DMS153 treated with DMSO at 0.1 percent for 48 hours (cell line): Measurements from ENCODE around the gene ANKRD16.
A peak's percentile ranks its signal among the peaks of the same experiment; 100 is the strongest.
"Not testable (repeated sequence)": the region's sequence is repeated elsewhere in the genome, so short reads cannot be mapped to it uniquely, and the experiment has no call there.

Source experiments
- DNase-seq: peaks from one replicate; lab custom pipeline; 2025; ENCODE audit not compliant: unreplicated experiment; lab: John Stamatoyannopoulos, UW

The ANKRD16 gene

GRCh38 chr10:5889624-5890451 lies at the start of gene ANKRD16, which contains the start of gene FBH1:
Gene ANKRD16 (minus strand): TSS chr10:5889893. CDS start chr10:5889354, 539 bp downstream.
Gene FBH1 (plus strand): TSS chr10:5890243. CDS start chr10:5890346, 103 bp downstream.
- peak; percentile 42 for DNase-seq

GRCh38 chr10:5938291-5938690 lies 48.6 kb upstream of the ANKRD16 start:
- DNase-seq: no peak

GRCh38 chr10:5937016-5937415 lies 47.3 kb upstream of the ANKRD16 start:
- no peak for DNase-seq

- no peak for DNase-seq
Measured at GRCh38 chr10:5935628-5936027, 45.9 kb upstream of the ANKRD16 start.

GRCh38 chr10:5933909-5934546 lies 44.3 kb upstream of the ANKRD16 start:
- no peak for DNase-seq

- no peak for DNase-seq
Measured at GRCh38 chr10:5932345-5932744, 42.7 kb upstream of the ANKRD16 start.

- DNase-seq: no peak
Measured at GRCh38 chr10:5930272-5930671, 40.6 kb upstream of the ANKRD16 start.

- no peak for DNase-seq
Measured at GRCh38 chr10:5929442-5929841, 39.7 kb upstream of the ANKRD16 start.

- DNase-seq: no peak
Measured at GRCh38 chr10:5927306-5927705, 37.6 kb upstream of the ANKRD16 start.

GRCh38 chr10:5924889-5925288 lies 35.2 kb upstream of the ANKRD16 start:
- no peak for DNase-seq

- no peak for DNase-seq
Measured at GRCh38 chr10:5921746-5922145, 32.1 kb upstream of the ANKRD16 start.

GRCh38 chr10:5919568-5919967 lies 29.9 kb upstream of the ANKRD16 start:
- DNase-seq: no peak

- DNase-seq: no peak
Measured at GRCh38 chr10:5918763-5919162, 29.1 kb upstream of the ANKRD16 start.

GRCh38 chr10:5917305-5917704 lies 27.6 kb upstream of the ANKRD16 start:
- DNase-seq: no peak

- DNase-seq: no peak
Measured at GRCh38 chr10:5915451-5915850, 25.8 kb upstream of the ANKRD16 start.

- no peak for DNase-seq
Measured at GRCh38 chr10:5913736-5914135, 24.0 kb upstream of the ANKRD16 start.

GRCh38 chr10:5911670-5912069 lies 22.0 kb upstream of the ANKRD16 start:
- DNase-seq: no peak

GRCh38 chr10:5910323-5911100 lies 20.8 kb upstream of the ANKRD16 start:
- DNase-seq: no peak

GRCh38 chr10:5908676-5909075 lies 19.0 kb upstream of the ANKRD16 start:
- DNase-seq: not testable (repeated sequence)

- no peak for DNase-seq
Measured at GRCh38 chr10:5906651-5907050, 17.0 kb upstream of the ANKRD16 start.

- DNase-seq: no peak
Measured at GRCh38 chr10:5905854-5906507, 16.3 kb upstream of the ANKRD16 start.
